ENCODE data around the gene CACNA1C.

The CACNA1C gene

GRCh38 chr12:2450553-2450952 lies 397.8 kb downstream of the CACNA1C start:
- in situ Hi-C loops (cut with MboI; ENCODE audit: low sequenced_read_pairs, unreplicated experiment), result no loop called here
- no peak for DNase-seq (ENCODE audit: low spot score)
- no peak for TF ChIP-seq CTCF (IDR thresholded peaks at IDR 0.05; ENCODE audit: borderline replicate concordance, control extremely low read depth, extremely low read depth, insufficient read depth, missing control alignments)

GRCh38 chr12:2451025-2451424 lies 398.2 kb downstream of the CACNA1C start:
- TF ChIP-seq CTCF (IDR thresholded peaks at IDR 0.05; ENCODE audit: borderline replicate concordance, control extremely low read depth, extremely low read depth, insufficient read depth, missing control alignments), result no peak
- DNase-seq (ENCODE audit: low spot score), result no peak
- in situ Hi-C loops (cut with MboI; ENCODE audit: low sequenced_read_pairs, unreplicated experiment), result no loop called here

- no peak for TF ChIP-seq CTCF (IDR thresholded peaks at IDR 0.05; ENCODE audit: borderline replicate concordance, control extremely low read depth, extremely low read depth, insufficient read depth, missing control alignments)
- no peak for DNase-seq (ENCODE audit: low spot score)
- in situ Hi-C loops (cut with MboI; ENCODE audit: low sequenced_read_pairs, unreplicated experiment), result no loop called here
Observed at GRCh38 chr12:2451497-2451896, 398.7 kb downstream of the CACNA1C start.

- TF ChIP-seq CTCF (IDR thresholded peaks at IDR 0.05; ENCODE audit: borderline replicate concordance, control extremely low read depth, extremely low read depth, insufficient read depth, missing control alignments), result no peak
- DNase-seq (ENCODE audit: low spot score), result no peak
- in situ Hi-C loops (cut with MboI; ENCODE audit: low sequenced_read_pairs, unreplicated experiment), result no loop called here
Observed at GRCh38 chr12:2453076-2453760, 400.4 kb downstream of the CACNA1C start.

- DNase-seq (ENCODE audit: low spot score), result no peak
- no peak for TF ChIP-seq CTCF (IDR thresholded peaks at IDR 0.05; ENCODE audit: borderline replicate concordance, control extremely low read depth, extremely low read depth, insufficient read depth, missing control alignments)
- in situ Hi-C loops (cut with MboI; ENCODE audit: low sequenced_read_pairs, unreplicated experiment), result no loop called here
Observed at GRCh38 chr12:2453761-2454090, 400.9 kb downstream of the CACNA1C start.

- in situ Hi-C loops (cut with MboI; ENCODE audit: low sequenced_read_pairs, unreplicated experiment), result no loop called here
- no peak for DNase-seq (ENCODE audit: low spot score)
- TF ChIP-seq CTCF (IDR thresholded peaks at IDR 0.05; ENCODE audit: borderline replicate concordance, control extremely low read depth, extremely low read depth, insufficient read depth, missing control alignments), result no peak
Observed at GRCh38 chr12:2454601-2455177, 401.9 kb downstream of the CACNA1C start.
